Measurements from ENCODE around the gene ELFN2.

ELFN2 gene

GRCh38 chr22:37433786-37434185 lies 6.5 kb upstream of the ELFN2 start:
- TF ChIP-seq, protein P1, sequence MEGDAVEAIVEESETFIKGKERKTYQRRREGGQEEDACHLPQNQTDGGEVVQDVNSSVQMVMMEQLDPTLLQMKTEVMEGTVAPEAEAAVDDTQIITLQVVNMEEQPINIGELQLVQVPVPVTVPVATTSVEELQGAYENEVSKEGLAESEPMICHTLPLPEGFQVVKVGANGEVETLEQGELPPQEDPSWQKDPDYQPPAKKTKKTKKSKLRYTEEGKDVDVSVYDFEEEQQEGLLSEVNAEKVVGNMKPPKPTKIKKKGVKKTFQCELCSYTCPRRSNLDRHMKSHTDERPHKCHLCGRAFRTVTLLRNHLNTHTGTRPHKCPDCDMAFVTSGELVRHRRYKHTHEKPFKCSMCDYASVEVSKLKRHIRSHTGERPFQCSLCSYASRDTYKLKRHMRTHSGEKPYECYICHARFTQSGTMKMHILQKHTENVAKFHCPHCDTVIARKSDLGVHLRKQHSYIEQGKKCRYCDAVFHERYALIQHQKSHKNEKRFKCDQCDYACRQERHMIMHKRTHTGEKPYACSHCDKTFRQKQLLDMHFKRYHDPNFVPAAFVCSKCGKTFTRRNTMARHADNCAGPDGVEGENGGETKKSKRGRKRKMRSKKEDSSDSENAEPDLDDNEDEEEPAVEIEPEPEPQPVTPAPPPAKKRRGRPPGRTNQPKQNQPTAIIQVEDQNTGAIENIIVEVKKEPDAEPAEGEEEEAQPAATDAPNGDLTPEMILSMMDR (conservative IDR thresholded peaks at IDR 0.05; ENCODE audit: low read depth, low read length) = no peak
- DNase-seq (ENCODE audit: low read depth) = no peak
- H3K4me3 ChIP-seq (ENCODE audit: low read length) = no peak overlapping the region

- DNase-seq (ENCODE audit: low read depth) = no peak
- no peak overlapping the region for H3K4me3 ChIP-seq (ENCODE audit: low read length)
- TF ChIP-seq, protein P1 (conservative IDR thresholded peaks at IDR 0.05; ENCODE audit: low read depth, low read length) = no peak
These were observed 5.4 kb upstream of the ELFN2 start for GRCh38 chr22:37432708-37433054.

GRCh38 chr22:37431801-37432707 lies 4.8 kb upstream of the ELFN2 start:
- no peak overlapping the region for H3K4me3 ChIP-seq (ENCODE audit: low read length)
- TF ChIP-seq, protein P1 (conservative IDR thresholded peaks at IDR 0.05; ENCODE audit: low read depth, low read length) = no peak
- DNase-seq (ENCODE audit: low read depth) = peak; percentile 98

GRCh38 chr22:37431366-37431765 lies 4.1 kb upstream of the ELFN2 start:
- no peak overlapping the region for H3K4me3 ChIP-seq (ENCODE audit: low read length)
- TF ChIP-seq, protein P1 (conservative IDR thresholded peaks at IDR 0.05; ENCODE audit: low read depth, low read length) = no peak
- DNase-seq (ENCODE audit: low read depth) = no peak

DNA sequence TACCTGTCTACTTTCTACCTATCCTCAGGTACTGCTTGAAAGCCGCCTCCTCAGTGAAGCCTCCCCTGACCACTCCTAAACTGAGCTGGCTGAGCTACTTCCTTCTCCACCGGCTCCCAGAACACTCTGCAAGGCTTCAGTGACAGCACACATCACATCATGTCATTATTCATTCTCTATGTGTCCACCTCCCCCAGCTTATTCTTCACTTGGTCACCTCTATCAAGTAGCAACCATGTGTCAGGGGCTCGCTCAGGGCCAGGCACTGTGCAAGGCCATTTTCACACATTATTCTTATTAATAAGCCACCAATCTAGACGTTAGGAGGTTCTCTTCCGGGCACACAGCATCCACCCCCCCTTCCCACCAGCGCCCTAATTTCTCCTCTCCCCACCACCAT lies 3.7 kb upstream of the ELFN2 start:
- TF ChIP-seq, protein P1 (conservative IDR thresholded peaks at IDR 0.05; ENCODE audit: low read depth, low read length) = no peak
- no peak for DNase-seq (ENCODE audit: low read depth)
- H3K4me3 ChIP-seq (ENCODE audit: low read length) = no peak overlapping the region

GRCh38 chr22:37428649-37429586 lies 1.6 kb upstream of the ELFN2 start:
- DNase-seq (ENCODE audit: low read depth) = no peak
- H3K4me3 ChIP-seq (ENCODE audit: low read length) = no peak overlapping the region
- TF ChIP-seq, protein P1 (conservative IDR thresholded peaks at IDR 0.05; ENCODE audit: low read depth, low read length) = peak; percentile 85

Measured in retinal pigment epithelial cell (primary cell).